Duodenal mucosa (tissue), 2 donors: ENCODE measurements around the gene GFRA1.
"Not testable (repeated sequence)": the region's sequence is repeated elsewhere in the genome, so short reads cannot be mapped to it uniquely, and the experiment has no call there.

Experiments
- H3K27ac ChIP-seq: one replicate; pipeline ENCODE4 v1.7.0; 2013; ENCODE audit warnings: low read depth, low read length
- H3K27me3 ChIP-seq, 2 donors: one replicate each; pipeline ENCODE4 v1.7.0; 2013; ENCODE audit warnings: low read length in 2 of 2, control low read depth in 1 of 2; ENCODE audit not compliant: insufficient read depth in 2 of 2, control insufficient read depth in 1 of 2
- H3K36me3 ChIP-seq, 2 donors: one replicate each; pipeline ENCODE4 v1.7.0; 2013; ENCODE audit warnings: low read length in 2 of 2, control low read depth in 1 of 2; ENCODE audit not compliant: insufficient read depth in 2 of 2, control insufficient read depth in 1 of 2
- H3K4me1 ChIP-seq, 2 donors: one replicate each; pipeline ENCODE4 v1.7.0; 2013; ENCODE audit warnings: low read length in 2 of 2, control low read depth in 1 of 2; ENCODE audit not compliant: insufficient read depth in 2 of 2, control insufficient read depth in 1 of 2
- H3K4me3 ChIP-seq, 2 donors: one replicate each; pipeline ENCODE4 v1.7.0; 2013; ENCODE audit warnings: low read length in 2 of 2, low read depth in 1 of 2
- H3K9ac ChIP-seq, 2 donors: one replicate each; pipeline ENCODE4 v1.7.0; 2013; ENCODE audit warnings: low read length in 2 of 2, low read depth in 1 of 2
- H3K9me3 ChIP-seq, 2 donors: one replicate each; pipeline ENCODE4 v1.7.0; 2013; ENCODE audit warnings: low read length in 2 of 2, control low read depth in 1 of 2; ENCODE audit not compliant: control insufficient read depth in 1 of 2

The GFRA1 gene

DNA sequence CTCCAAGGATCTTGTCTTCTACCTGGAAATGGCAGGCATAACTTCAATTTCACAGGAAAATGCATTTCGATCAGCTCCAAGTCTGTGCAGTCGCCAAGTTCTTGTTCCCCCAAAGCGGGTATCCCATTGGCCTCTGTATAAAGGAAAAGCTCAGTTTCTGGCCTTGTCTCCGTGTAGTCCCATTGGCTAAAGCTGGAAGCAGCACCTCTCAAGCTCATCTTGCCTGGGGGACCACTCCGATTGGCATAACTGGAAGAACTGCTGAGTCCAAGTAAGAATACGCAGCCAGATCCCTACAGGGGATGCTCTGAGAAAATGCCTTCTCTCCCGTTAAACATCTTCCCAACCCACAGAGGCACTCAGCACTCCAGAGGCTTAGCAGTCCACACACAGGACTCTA lies 205.2 kb downstream of the GFRA1 start:
- Histone ChIP-seq H3K36me3 (no peaks in the 10 kb centered on the region), H3K9me3 (no peaks in the 10 kb centered on the region), H3K27me3 (no peaks in the 10 kb centered on the region), H3K9ac (no peak overlapping the region), H3K4me1 (no peaks in the 10 kb centered on the region), H3K4me3 (no peak overlapping the region), H3K27ac (no peak overlapping the region)

GRCh38 chr10:116063107-116063506 lies 209.9 kb downstream of the GFRA1 start:
- Histone ChIP-seq H3K27me3 (no peaks in the 10 kb centered on the region), H3K9ac (no peak overlapping the region), H3K9me3 (no peaks in the 10 kb centered on the region), H3K27ac (no peak overlapping the region), H3K4me3 (no peak overlapping the region), H3K36me3 (no peaks in the 10 kb centered on the region), H3K4me1 (no peaks in the 10 kb centered on the region)

DNA sequence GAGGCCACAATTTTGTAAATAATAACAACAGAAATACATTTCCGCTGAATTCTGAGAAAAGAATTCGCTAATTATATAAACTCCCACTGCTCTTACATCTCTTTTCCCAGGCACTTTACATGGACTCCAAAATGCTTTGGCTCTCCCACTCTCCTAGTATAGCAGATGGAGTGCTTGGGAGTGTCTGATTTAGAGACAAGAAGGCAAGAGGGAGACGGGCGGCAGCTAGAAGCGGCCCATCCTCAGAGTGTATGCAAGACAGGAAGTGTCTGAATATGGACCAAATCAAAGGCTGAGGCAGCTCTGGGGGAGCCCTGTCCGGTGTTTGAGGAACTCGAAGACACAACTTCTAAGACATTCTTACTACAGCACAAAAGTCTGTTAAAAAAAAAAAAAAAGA lies 212.1 kb downstream of the GFRA1 start:
- Histone ChIP-seq H3K27ac (no peak overlapping the region), H3K36me3 (no peaks in the 10 kb centered on the region), H3K4me3 (no peak overlapping the region), H3K9me3 (no peaks in the 10 kb centered on the region), H3K4me1 (no peaks in the 10 kb centered on the region), H3K27me3 (no peaks in the 10 kb centered on the region), H3K9ac (no peak overlapping the region)

DNA sequence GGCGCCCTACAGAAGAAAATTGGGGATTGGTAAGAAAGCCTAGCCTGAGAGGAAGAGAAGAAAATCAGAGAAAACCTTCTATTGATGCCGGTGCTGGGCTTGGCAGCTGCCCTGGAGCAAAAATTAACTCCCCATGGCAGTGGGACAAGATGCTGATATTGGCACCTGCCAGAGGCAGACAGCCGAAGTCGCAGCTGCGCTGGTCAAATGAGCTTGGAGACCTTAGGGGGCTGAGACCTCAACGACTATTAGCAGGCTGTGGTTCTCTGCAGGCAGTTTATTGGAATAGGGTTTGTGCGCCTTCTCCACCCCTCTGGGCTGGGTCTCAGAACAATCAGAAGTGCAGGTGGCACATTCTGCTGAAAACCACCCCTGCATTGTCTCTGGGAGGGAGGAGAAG lies 213.7 kb downstream of the GFRA1 start:
- no peak overlapping the region for H3K27ac ChIP-seq
- no peaks in the 10 kb centered on the region for H3K9me3 ChIP-seq
- H3K4me1 ChIP-seq, result no peaks in the 10 kb centered on the region
- H3K4me3 ChIP-seq, result no peak overlapping the region
- H3K27me3 ChIP-seq, result no peaks in the 10 kb centered on the region
- H3K9ac ChIP-seq, result no peak overlapping the region
- H3K36me3 ChIP-seq, result no peaks in the 10 kb centered on the region

- H3K9me3 ChIP-seq, result no peaks in the 10 kb centered on the region
- no peaks in the 10 kb centered on the region for H3K36me3 ChIP-seq
- H3K9ac ChIP-seq, result no peak overlapping the region
- H3K27me3 ChIP-seq, result no peaks in the 10 kb centered on the region
- no peaks in the 10 kb centered on the region for H3K4me1 ChIP-seq
- H3K27ac ChIP-seq, result no peak overlapping the region
- H3K4me3 ChIP-seq, result no peak overlapping the region
Measured at GRCh38 chr10:116056445-116057293, 216.3 kb downstream of the GFRA1 start.

GRCh38 chr10:116055917-116056252 lies 217.1 kb downstream of the GFRA1 start:
- Histone ChIP-seq H3K9me3 (no peaks in the 10 kb centered on the region), H3K4me3 (no peak overlapping the region), H3K4me1 (no peaks in the 10 kb centered on the region), H3K9ac (no peak overlapping the region), H3K27me3 (no peaks in the 10 kb centered on the region), H3K36me3 (no peaks in the 10 kb centered on the region), H3K27ac (no peak overlapping the region)

GRCh38 chr10:116055252-116055916 lies 217.6 kb downstream of the GFRA1 start:
- Histone ChIP-seq H3K4me1 (no peaks in the 10 kb centered on the region), H3K4me3 (no peak overlapping the region), H3K9me3 (no peaks in the 10 kb centered on the region), H3K9ac (no peak overlapping the region), H3K27ac (no peak overlapping the region), H3K27me3 (no peaks in the 10 kb centered on the region), H3K36me3 (no peaks in the 10 kb centered on the region)

DNA sequence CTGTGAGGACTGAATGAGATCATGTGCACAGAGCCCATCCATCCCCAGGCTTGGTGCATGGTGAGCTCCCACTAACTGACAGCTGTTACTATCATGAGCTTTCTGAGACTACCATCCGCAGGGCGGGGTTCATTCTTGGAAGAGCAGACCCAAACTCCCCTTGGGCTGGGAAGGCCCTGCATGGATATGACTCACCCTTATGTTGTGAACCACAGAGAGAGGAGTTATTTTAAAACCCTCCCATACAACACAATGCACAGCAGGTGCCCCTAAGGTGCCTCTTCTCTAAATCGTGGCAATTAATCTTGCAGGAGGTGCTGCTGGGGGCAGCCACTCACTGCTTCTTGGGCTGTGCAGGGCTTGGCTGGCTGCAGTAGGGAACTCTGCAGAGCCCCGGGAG lies 219.1 kb downstream of the GFRA1 start:
- Histone ChIP-seq H3K36me3 (no peaks in the 10 kb centered on the region), H3K4me3 (no peak overlapping the region), H3K27me3 (no peaks in the 10 kb centered on the region), H3K27ac (no peak overlapping the region), H3K9ac (no peak overlapping the region), H3K9me3 (no peaks in the 10 kb centered on the region), H3K4me1 (no peaks in the 10 kb centered on the region)

- H3K4me3 ChIP-seq, H3K27ac ChIP-seq, H3K9ac ChIP-seq, H3K27me3 ChIP-seq, H3K9me3 ChIP-seq, H3K4me1 ChIP-seq, H3K36me3 ChIP-seq: not testable (repeated sequence)
Measured at GRCh38 chr10:116053009-116053730, 219.8 kb downstream of the GFRA1 start.

GRCh38 chr10:116052522-116052921 lies 220.5 kb downstream of the GFRA1 start:
- not testable (repeated sequence) for H3K4me3 ChIP-seq, H3K27me3 ChIP-seq, H3K9me3 ChIP-seq, H3K36me3 ChIP-seq, H3K4me1 ChIP-seq, H3K27ac ChIP-seq, H3K9ac ChIP-seq
